GM12892 (cell line): ENCODE measurements around the gene ZIC2.

Source experiments
- POLR2A ChIP-seq: IDR thresholded peaks from 2 replicates; pipeline ENCODE4 v1.6.1; 2011; ENCODE audit warnings: low read depth, low read length, control low read depth
- POLR2AphosphoS5 ChIP-seq: IDR thresholded peaks from 2 replicates; pipeline ENCODE4 v1.6.1; 2011; ENCODE audit warnings: low read depth, low read length, control low read depth
- TAF1 ChIP-seq: IDR thresholded peaks from 2 replicates; pipeline ENCODE4 v1.6.1; 2011; ENCODE audit warnings: low read depth, mild to moderate bottlenecking, control low read depth, low read length, borderline replicate concordance

DNA sequence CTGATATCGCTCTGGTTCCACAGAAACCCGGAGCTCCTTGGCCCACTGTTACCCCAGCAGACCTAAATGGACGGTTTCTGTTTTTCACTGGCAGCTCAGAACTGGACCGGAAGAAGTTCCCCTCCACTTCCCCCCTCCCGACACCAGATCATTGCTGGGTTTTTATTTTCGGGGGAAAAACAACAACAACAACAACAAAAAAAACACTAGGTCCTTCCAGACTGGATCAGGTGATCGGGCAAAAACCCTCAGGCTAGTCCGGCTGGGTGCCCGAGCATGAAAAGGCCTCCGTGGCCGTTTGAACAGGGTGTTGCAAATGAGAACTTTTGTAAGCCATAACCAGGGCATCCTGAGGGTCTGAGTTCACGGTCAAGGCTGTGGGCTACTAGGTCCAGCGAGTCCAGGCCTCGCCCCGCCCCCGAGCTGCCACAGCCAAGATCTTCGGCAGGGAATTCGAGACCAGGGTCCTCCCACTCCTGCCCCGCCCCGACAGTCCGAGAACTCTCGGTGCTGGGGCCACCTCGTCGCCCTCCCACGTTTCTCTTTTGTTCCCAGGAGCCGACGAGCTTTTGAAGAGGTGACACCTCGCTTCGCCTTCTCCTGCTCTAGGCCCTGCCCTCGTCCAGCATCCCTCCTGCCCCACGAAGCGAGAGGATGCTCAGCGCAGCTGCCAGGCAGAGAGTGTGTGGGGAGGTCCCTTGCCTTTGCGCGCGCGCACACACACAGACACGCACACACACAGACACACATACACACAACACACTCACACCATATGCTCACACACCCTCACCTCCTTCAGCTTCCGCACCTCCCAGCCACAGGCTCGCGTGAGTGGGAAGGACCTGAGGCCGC is 8.8 kb downstream of the ZIC2 start:
- TF ChIP-seq POLR2A: no peak
- TF ChIP-seq POLR2AphosphoS5: no peak
- no peak for TF ChIP-seq TAF1
